Measurements from ENCODE around the gene CTU2. TPM values are rescaled to one million over a fixed set of nuclear protein-coding genes. Genes with fewer than 3 reads are reported as not detected.

CTU2 gene
- total RNA-seq, 1 experiment from 2014 or later = 39.5 TPM

DNA sequence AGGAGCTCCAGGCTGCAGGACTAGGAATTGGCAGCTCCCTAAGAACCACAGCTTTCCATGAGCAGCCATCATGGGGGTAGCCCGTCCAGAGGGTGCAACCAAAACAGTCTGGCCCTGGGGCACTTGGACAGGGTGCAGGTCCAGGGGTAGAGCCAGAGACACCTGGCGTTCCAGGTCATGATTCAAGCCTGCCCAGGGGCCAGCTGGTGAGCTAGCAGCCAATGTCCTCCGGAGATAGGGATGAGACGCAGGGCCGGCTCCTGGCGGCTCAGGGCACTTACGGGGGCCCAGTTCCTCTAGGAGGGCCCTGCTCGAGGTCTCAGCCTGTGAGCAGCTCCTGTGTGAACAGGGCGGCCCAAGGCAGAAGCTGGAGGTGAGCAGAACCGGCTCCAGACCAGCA lies 56.6 kb downstream of the CTU2 start:
- H3K4me3 Mint-ChIP-seq (ENCODE audit: low read depth, unreplicated experiment) = peak overlapping the region; percentile 11
- H3K27me3 Mint-ChIP-seq (ENCODE audit: unreplicated experiment) = no peaks in the 10 kb centered on the region
- peaks cover 64% of the 10 kb centered on the region for H3K4me1 Mint-ChIP-seq (ENCODE audit: low read depth, unreplicated experiment)
- no peak for DNase-seq
- TF ChIP-seq, protein P1, sequence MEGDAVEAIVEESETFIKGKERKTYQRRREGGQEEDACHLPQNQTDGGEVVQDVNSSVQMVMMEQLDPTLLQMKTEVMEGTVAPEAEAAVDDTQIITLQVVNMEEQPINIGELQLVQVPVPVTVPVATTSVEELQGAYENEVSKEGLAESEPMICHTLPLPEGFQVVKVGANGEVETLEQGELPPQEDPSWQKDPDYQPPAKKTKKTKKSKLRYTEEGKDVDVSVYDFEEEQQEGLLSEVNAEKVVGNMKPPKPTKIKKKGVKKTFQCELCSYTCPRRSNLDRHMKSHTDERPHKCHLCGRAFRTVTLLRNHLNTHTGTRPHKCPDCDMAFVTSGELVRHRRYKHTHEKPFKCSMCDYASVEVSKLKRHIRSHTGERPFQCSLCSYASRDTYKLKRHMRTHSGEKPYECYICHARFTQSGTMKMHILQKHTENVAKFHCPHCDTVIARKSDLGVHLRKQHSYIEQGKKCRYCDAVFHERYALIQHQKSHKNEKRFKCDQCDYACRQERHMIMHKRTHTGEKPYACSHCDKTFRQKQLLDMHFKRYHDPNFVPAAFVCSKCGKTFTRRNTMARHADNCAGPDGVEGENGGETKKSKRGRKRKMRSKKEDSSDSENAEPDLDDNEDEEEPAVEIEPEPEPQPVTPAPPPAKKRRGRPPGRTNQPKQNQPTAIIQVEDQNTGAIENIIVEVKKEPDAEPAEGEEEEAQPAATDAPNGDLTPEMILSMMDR (IDR thresholded peaks at IDR 0.05; ENCODE audit: unreplicated experiment) = no peak
- peak overlapping the region; percentile 14 for H3K27ac Mint-ChIP-seq (ENCODE audit: unreplicated experiment)
- intact Hi-C loops (cut with micrococcal nuclease; ENCODE audit: unreplicated experiment) = no loop called here
- H3K9me3 Mint-ChIP-seq (ENCODE audit: low read depth, unreplicated experiment) = no peaks in the 10 kb centered on the region
- CTCF ChIA-PET = interaction anchor here (0.6 to 4.8 kb wide), 6 partner anchors 11 to 453 kb away, joined by 3 to 26 read pairs (median 6); no protein-coding TSS in a partner anchor
- BruUV-seq (replicated peaks) = no TSS peak
- H3K36me3 Mint-ChIP-seq (ENCODE audit: insufficient read depth, unreplicated experiment) = peaks cover 52% of the 10 kb centered on the region

DNA sequence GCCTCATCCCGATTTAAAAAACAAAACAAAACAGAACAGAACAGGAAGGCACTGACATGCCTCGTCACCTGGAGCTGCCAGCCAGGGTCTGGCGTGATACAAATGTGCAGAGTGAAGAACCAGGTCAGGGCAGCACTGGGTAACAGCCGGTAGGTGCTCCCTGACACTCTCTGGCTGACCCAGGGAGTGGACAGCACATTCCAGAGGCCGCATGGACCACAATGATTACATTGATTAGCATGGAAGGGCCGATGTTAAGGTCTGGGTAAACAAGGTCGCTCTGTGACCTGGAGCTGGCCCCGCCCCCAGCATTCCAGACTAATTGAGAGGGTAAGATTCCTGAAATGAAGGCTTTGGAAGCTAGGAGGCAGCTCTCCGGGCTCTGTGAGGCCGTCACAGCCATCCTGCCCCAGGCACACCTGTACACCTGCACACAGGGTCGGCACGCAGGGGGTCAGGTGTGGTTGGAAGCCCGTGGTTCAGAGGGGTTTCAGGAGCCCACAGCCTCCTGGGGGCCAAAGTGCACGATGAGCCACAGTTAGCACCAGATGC lies 57.3 kb downstream of the CTU2 start:
- CTCF ChIA-PET = interaction anchor here (1.2 to 4.8 kb wide), 6 partner anchors 10 to 453 kb away, joined by 3 to 26 read pairs (median 6); no protein-coding TSS in a partner anchor
- H3K4me1 Mint-ChIP-seq (ENCODE audit: low read depth, unreplicated experiment) = peaks cover 61% of the 10 kb centered on the region

DNA sequence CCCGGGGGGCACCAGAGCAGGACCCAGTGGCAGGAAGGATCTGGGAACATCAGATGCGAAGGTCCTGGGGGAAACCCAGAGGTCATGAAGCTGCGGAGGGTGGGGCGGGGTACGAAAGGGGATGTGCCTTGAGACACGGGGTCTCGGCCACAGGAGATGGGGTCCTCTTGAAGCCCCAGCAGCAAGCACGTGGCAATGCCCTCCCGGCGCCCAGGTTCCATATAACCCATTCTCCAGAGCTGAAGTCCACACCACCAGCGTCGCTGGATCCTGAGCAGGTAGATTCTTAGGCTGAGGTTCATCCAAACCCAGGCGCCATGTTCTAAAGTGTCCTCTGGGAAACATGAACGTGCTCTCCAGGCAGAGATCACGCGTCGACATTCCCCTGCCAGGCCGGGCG lies 57.8 kb downstream of the CTU2 start:
- CTCF ChIA-PET = interaction anchor here (1.2 to 4.8 kb wide), 6 partner anchors 9 to 452 kb away, joined by 3 to 26 read pairs (median 6); no protein-coding TSS in a partner anchor
- BruUV-seq (replicated peaks) = TSS peak; percentile 74
- Mint-ChIP-seq H3K27ac (ENCODE audit: unreplicated experiment) (peak overlapping the region; percentile 14), H3K27me3 (ENCODE audit: unreplicated experiment) (no peaks in the 10 kb centered on the region), H3K36me3 (ENCODE audit: insufficient read depth, unreplicated experiment) (peaks cover 53% of the 10 kb centered on the region), H3K4me1 (ENCODE audit: low read depth, unreplicated experiment) (peaks cover 57% of the 10 kb centered on the region), H3K9me3 (ENCODE audit: low read depth, unreplicated experiment) (no peaks in the 10 kb centered on the region), H3K4me3 (ENCODE audit: low read depth, unreplicated experiment) (peak overlapping the region; percentile 11)
- no peak for DNase-seq
- TF ChIP-seq, protein P1 (IDR thresholded peaks at IDR 0.05; ENCODE audit: unreplicated experiment) = no peak
- intact Hi-C loops (cut with micrococcal nuclease; ENCODE audit: unreplicated experiment) = no loop called here

More for the DNA sequence above, 57.3 kb downstream of the CTU2 start:
- intact Hi-C loops (cut with micrococcal nuclease; ENCODE audit: unreplicated experiment) = no loop called here
- peak overlapping the region; percentile 14 for H3K27ac Mint-ChIP-seq (ENCODE audit: unreplicated experiment)
- peaks cover 55% of the 10 kb centered on the region for H3K36me3 Mint-ChIP-seq (ENCODE audit: insufficient read depth, unreplicated experiment)
- H3K27me3 Mint-ChIP-seq (ENCODE audit: unreplicated experiment) = no peaks in the 10 kb centered on the region
- H3K4me3 Mint-ChIP-seq (ENCODE audit: low read depth, unreplicated experiment) = peak overlapping the region; percentile 11
- no peaks in the 10 kb centered on the region for H3K9me3 Mint-ChIP-seq (ENCODE audit: low read depth, unreplicated experiment)
- no TSS peak for BruUV-seq (replicated peaks)
- peak; percentile 78 for DNase-seq
- TF ChIP-seq, protein P1 (IDR thresholded peaks at IDR 0.05; ENCODE audit: unreplicated experiment) = no peak

DNA sequence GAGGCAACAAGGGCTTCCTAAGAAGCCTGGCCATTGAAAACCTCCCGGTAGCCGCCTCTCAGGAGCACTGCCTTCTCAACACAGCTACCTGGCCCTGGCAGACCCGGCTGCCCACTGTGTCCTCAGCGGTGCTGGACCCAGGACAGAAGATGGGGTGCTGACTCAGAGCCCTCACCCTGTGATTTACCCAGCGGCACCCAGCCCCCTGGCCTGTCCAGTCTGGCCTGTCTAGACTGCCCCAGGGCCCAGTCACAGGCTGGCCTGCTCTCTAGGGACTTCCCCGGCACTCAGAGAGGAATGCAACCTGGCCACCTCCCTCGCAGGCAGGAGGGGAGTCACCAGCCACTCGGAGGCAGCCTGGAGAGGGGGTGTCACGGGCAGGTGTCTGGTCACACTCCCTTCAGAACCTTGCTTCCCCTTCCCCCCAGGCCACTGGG lies 58.6 kb downstream of the CTU2 start:
- CTCF ChIA-PET = interaction anchor here (1.4 to 2.1 kb wide), 2 partner anchors 9 to 27 kb away, joined by 4 to 7 read pairs; no protein-coding TSS in a partner anchor
- Mint-ChIP-seq H3K27ac (ENCODE audit: unreplicated experiment) (no peak overlapping the region), H3K4me3 (ENCODE audit: low read depth, unreplicated experiment) (peak overlapping the region; percentile 11), H3K4me1 (ENCODE audit: low read depth, unreplicated experiment) (peaks cover 61% of the 10 kb centered on the region), H3K9me3 (ENCODE audit: low read depth, unreplicated experiment) (no peaks in the 10 kb centered on the region), H3K36me3 (ENCODE audit: insufficient read depth, unreplicated experiment) (peaks cover 53% of the 10 kb centered on the region), H3K27me3 (ENCODE audit: unreplicated experiment) (no peaks in the 10 kb centered on the region)
- DNase-seq = peak; percentile 98
- no TSS peak for BruUV-seq (replicated peaks)
- intact Hi-C loops (cut with micrococcal nuclease; ENCODE audit: unreplicated experiment) = no loop called here
- TF ChIP-seq, protein P1 (IDR thresholded peaks at IDR 0.05; ENCODE audit: unreplicated experiment) = no peak

Small RNAs within 50 kb of the gene (microRNA-seq; reads per million reads assigned to microRNA genes)
- 2.1 reads per million for gene MIR4722

Other genes starting within 250 kb of the CTU2 start
- 77.2 and 85.7 TPM in 2 replicates for gene ZC3H18, start 136.1 kb upstream of the CTU2 start, total RNA-seq (2022)
- not detected in 2 replicates for gene IL17C, start 67.9 kb upstream of the CTU2 start, total RNA-seq (2022)
- 867 and 881 TPM in 2 replicates for gene CYBA, start 55.5 kb upstream of the CTU2 start, total RNA-seq (2022)
- gene MVD, start 43.4 kb upstream of the CTU2 start, total RNA-seq (2022) = 139 and 152 TPM in 2 replicates
- 0.34 and 0.54 TPM in 2 replicates for gene SNAI3, start 20.0 kb upstream of the CTU2 start, total RNA-seq (2022)
- 33.3 and 34.3 TPM in 2 replicates for gene RNF166, start 95 bp upstream of the CTU2 start, total RNA-seq (2022)
- gene PIEZO1, start 78.7 kb downstream of the CTU2 start, total RNA-seq (2022) = 177 and 199 TPM in 2 replicates
- 74.8 and 82.5 TPM in 2 replicates for gene CDT1, start 97.3 kb downstream of the CTU2 start, total RNA-seq (2022)
- gene APRT, start 105.4 kb downstream of the CTU2 start, total RNA-seq (2022) = 203 and 207 TPM in 2 replicates
- 50.4 and 55.0 TPM in 2 replicates for gene GALNS, start 150.4 kb downstream of the CTU2 start, total RNA-seq (2022)
- gene TRAPPC2L, start 150.6 kb downstream of the CTU2 start, total RNA-seq (2022) = 79.1 and 110 TPM in 2 replicates
- gene PABPN1L, start 160.2 kb downstream of the CTU2 start, total RNA-seq (2022) = not detected in 2 replicates